ENCODE results near the gene HOXD9.

DNA sequence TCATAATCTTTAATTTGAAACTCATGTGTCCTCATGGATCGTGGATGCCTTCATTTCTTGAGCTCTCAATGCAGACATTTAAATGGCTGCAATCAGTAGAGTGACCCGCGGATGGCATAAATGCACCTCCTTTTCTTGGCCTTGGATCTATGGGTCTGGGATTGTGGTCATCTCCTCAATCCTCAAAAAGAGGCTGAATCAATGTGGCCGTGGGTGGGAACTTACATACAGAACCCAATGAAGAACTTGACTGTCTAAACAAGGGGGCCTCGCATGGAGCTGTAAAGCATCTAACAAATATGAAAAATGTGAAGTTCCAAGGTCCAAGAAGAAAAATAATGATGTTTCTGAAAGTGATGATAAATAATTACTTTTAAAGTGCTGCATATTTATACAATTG is 27.1 kb upstream of the HOXD9 start:
- TF ChIP-seq EP300 (IDR thresholded peaks at IDR 0.05), result no peak
- TF ChIP-seq, protein P1, sequence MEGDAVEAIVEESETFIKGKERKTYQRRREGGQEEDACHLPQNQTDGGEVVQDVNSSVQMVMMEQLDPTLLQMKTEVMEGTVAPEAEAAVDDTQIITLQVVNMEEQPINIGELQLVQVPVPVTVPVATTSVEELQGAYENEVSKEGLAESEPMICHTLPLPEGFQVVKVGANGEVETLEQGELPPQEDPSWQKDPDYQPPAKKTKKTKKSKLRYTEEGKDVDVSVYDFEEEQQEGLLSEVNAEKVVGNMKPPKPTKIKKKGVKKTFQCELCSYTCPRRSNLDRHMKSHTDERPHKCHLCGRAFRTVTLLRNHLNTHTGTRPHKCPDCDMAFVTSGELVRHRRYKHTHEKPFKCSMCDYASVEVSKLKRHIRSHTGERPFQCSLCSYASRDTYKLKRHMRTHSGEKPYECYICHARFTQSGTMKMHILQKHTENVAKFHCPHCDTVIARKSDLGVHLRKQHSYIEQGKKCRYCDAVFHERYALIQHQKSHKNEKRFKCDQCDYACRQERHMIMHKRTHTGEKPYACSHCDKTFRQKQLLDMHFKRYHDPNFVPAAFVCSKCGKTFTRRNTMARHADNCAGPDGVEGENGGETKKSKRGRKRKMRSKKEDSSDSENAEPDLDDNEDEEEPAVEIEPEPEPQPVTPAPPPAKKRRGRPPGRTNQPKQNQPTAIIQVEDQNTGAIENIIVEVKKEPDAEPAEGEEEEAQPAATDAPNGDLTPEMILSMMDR (IDR thresholded peaks at IDR 0.05), result no peak
